CD4-positive, alpha-beta T cell treated with Interleukin-1 beta for 1 hour (primary cell): ENCODE data around the gene CEACAM19.
"Not testable (repeated sequence)": the region's sequence is repeated elsewhere in the genome, so short reads cannot be mapped to it uniquely, and the experiment has no call there.

Experiments used
- DNase-seq, 2 donors: peaks; one replicate each; pipeline ENCODE4 v3.0.0-alpha.2; 2020 to 2022

CEACAM19 gene

DNA sequence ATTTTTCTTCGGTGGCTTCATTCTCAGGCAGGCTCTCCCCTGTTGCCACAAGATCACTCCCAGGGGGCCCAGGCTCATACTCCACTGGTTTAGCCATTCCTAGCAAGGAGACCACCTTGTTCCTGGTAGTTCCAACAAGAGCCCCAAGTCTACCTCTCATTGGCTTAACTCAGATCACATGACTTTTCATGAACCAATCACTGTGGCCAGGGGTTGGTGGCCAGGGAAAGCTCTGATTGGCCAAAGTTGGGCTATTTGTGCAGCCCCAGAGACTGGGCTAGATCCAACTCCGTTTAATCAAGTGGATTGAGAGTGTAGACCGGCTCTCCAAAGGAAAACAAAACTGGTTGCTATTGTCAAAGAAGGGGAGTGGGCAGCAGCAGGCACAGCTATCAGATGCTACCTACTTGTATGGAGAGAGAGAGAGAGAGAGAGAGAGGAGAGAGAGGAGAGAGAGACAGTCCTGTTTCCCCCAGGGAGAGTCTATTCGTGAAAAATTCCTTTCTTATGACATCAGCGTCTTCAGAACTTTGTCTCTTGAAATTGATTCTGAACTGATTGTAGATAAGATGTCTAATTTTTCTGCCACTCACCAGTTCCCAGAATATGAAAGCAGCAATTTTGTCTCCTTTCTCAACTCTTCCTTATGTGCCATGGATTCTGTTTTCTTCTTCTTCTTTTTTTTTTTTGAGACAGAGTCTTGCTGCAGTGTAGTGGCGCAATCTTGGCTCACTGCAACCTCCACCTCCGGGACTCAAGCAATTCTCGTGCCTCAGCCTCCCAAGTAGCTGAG lies 5.9 kb downstream of the CEACAM19 start:
- no peak for DNase-seq

DNA sequence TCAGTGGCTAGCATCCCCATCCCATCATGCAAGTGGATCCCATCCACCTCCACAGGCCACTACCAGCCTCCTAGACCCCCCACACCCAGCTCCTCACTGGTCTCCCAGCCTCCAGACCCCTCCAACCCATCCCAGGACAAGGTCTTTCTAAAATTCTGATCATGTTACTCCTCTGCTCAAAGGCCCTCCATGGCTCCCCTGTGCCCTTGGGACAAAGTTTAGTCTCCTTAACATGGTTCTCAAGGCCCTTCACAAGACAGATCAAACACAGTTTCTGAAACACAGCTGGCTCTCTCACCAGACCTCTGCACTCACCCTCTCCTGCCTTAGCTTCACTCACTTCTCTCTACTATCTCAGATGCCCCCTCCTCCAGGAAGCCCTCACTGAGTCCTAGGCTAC lies 9.3 kb downstream of the CEACAM19 start:
- no peak for DNase-seq

DNA sequence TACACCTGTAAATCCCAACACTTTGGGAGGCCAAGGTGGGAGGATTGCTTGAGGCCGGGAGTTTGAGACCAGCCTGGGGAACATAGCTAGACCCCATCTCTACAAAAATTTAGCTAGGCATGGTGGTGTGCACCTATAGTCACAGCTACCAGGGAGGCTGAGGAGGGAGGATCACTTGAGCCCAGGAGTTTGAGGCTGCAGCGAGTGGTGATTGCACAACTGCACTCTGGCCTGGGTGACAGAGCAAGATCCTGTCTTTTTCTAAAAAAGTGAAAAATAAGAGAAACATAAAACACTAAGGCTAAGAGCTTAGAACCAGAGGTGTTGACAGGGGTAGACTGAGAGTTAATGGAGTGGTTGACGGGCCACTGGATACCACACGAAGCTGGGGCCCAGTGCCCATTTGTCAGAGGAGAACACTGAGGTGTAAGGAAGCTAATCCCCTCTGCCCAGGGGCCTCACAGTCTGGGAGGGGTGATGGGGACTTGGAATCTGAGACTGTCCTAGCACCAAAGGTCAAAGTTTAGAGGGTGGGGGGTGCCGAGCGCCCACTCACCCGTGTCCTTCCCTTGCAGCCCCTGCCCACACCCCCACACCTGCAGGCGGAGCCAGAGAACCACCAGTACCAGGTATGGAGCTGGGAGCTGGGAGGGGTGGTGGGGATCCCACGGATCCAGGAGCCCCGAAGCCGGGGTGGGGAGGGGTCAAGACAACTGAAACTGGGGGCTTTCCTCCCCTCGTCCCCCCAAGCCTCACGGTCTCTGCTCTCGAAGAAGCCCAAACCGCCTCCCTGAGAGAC lies 10.9 kb downstream of the CEACAM19 start:
- DNase-seq = no peak

DNA sequence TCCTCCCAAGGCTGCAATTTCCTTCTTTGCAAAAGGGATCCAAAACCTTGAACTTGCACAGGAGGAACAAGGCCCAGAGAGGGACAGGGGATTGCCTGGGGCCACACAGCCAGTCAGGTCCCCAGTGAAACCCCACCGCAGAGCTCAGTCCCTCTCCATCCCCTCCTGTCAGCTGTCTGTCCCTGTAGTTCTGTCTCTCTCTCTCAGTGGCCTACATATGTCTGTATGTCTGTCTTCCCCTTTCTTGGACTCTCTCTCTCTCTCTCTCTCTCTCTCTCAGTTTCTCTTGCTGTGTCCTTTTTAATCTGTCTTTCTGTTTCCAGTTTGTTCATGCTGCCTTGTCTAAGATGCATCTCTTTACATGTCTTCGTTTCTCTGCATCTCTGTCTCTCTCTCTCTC lies 11.5 kb downstream of the CEACAM19 start:
- DNase-seq = no peak

DNA sequence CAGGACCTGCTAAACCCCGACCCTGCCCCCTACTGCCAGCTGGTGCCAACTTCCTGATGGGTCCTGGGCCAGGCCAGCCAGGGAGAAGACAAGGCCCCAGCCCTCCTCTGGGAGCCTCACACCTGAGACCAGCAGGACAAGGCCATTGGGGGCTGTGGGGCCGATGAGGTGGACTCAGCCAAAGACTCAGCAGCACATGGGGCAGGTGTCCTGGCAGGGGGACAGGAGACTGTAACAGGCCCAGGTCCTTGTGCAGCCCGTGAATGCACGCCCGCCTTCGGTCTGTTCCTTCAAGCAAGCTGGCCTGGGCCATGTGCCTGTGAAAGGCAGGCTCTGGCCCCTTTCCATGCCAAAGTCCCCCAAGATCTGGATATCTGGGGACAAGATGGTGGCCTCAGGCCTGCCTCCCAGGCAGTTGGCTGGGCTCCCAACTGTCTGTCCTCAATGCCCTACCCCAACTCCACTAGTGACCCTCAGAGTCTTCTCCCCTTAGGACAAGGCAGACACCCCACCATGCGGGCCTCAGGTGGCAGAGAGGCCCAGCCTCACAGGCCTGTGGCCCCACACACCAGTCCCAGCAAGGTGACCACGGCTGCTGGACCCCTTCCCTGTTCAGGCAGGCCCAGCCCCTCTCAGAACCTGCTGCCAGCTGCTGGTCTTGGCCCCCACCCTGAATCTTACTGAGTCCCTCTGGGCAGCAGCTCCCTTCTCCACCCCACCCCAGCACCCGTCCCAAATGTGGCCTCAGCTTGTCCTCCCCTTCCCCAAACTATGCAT lies 12.3 kb downstream of the CEACAM19 start:
- DNase-seq = no peak

DNA sequence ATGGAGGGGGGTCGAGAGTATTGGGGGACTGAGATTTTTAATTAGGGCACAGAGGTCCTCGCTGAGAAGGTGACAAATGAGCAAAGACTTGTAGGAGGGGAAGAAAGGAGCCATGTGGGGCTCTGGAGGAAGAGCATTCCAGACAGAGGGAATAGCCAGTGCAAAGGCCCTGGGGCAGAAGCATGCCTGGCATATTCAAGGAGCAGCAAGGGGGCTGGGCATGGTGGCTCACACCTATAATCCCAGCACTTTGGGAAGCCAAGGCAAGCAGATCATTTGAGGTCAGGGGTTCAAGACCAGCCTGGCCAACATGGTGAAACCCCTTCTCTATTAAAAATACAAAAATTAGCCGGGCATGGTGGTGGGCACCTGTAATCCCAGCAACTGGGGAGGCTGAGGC lies 13.1 kb downstream of the CEACAM19 start:
- DNase-seq = not testable (repeated sequence)

DNA sequence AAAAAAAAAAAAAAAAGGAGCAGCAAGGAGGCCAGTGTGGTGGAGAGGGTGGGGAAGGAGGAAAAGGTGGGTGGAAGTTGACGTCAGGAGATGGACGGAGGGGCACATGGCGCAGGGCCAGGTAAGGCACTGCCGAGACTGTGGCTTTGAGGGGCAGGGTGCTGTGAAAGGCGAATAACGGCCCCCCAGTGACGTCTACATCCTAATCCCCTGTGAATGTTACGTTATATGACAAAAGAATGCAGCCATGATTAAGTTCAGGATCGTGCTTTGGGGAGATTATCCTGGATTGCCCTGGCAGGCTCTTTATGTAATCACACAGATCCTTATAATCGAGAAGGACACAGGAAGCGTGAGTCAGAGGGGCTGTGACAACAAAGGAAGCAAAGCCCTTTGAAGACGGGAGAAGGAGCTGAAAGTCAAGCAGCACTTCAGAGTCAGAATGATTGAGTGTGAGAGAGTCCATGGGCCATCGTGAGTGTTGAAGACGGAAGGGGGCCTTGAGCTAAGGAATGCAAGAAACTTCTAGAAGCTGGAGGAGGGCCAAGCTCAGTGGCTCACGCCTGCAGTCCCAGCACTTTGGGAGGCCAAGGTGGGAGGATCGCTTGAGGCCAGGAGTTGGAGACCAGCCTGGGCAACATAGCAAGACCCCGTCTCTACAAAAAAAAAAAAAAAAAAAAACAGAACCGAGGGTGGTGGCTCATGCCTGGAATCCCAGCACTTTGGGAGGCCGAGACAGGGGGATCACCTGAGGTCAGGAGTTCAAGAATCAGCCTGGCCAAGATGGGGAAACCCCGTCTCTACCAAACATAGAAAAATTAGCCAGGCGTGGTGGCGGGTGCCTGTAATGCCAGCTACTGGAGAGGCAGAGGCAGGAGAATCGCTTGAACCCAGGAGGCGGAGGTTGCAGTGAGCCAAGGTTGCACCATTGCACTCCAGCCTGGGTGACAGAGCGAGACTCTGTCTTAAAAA lies 13.9 kb downstream of the CEACAM19 start:
- DNase-seq = peak in 1 of 2 donors; percentile 22

DNA sequence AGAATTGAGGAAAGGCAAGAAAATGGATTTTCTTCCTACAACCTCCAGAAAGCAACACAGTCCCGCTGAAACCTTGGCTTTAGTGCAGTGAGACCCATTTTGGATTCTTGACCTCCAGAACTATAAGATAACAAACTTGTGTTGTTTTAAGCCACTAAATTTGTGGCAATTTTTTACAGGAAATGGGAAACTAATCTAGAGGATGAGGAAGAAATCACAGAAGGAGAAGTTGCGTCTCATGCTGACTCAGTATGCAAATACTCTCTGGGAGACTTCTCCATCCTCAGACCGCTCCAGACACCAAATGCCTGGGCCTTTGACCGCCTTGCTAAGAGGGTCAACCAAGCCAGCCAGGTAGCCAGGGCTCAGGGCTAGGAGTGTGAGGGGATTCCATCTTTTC lies 14.6 kb downstream of the CEACAM19 start:
- DNase-seq = peak in 1 of 2 donors; percentile 30

DNA sequence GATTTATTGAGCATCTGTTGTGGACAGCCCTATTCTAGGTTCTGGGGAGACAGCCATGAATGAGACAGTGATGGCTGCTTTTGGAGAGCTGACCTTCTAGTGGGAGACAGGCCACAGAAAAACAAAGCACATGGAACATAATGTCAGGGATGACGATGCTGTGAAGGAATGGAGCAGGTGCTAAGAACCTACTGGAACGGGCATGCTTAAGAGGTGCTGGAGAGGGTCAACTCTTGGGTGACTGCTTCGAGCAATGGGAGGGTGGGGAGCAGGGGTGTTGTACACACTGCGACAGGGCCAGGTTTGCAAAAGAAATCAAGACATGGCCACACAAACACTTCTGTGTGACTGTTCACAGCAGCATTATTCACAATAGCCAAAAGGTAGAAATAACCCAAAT lies 15.6 kb downstream of the CEACAM19 start:
- no peak for DNase-seq

DNA sequence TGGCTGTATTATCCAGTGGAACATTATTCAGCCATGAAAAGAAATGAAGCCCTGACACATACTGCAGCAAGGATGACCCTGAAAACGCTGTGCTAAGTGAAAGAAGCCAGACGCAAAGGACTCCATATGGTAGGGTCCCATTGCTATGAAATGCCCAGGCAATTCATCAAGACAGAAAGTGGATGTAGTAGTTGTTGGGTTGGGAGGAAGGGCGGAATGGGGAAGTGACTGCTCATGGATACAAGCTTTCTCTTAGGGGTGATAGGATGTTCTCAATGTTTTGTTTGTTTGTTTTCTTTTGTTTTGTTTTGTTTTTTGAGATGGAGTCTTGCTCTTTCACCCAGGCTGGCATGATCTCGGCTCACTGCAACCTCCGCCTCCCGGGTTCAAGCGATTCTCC lies 16.6 kb downstream of the CEACAM19 start:
- DNase-seq = no peak

DNA sequence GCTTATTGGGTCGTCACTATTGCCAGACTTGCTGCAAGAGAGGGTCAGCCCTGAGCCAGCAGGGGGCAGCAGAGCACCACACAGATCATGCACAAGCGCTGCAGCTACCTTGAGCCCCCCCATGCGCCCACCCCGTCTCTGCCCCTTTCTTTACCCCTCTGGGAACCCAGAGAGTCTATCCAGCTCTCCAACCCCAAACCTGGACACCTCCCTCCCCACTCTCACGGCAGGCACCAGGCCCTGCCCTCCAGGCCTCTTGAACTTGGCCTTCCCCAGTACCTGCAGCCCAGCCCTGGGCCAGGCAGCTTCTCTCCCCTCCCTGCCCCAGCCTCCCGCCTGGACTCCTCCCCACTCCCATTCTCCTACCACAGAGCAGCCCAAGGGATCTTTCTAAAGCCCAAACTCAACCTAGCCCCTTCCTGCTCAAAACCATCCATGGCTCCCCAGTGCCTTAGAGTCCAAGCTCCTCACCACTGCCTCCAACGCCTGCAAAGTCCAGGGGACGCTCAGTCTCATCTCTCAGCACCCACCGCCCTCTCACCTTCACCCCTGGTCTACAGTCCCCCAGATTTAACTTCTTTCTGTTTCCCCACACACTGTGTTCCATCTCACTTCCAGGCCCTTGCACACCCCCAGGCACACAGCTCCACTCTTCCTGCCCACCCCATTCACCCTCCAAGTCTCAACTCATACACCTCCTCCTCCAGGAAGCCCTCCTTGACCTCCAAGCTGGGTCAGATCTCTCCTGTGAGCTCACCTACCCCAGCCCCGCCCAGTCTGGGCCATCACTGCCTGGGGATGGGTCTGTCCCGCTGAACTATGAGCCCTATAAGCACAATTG lies 18.2 kb downstream of the CEACAM19 start:
- DNase-seq = peak; percentile 72 to 77

DNA sequence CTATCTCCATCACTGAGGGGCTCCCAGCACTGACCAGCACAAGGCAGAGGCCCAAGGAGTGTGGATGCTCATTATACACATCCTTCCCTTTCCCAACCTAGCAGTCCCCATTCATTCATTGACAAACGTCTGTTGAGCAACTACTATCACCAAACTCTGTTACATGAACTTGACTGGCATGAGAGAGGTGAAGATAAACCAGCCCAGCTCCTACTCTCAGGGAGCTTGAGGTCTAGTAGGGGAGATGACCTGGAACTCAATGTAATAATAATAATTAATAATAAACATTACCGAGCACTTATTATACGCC lies 18.8 kb downstream of the CEACAM19 start:
- no peak for DNase-seq

DNA sequence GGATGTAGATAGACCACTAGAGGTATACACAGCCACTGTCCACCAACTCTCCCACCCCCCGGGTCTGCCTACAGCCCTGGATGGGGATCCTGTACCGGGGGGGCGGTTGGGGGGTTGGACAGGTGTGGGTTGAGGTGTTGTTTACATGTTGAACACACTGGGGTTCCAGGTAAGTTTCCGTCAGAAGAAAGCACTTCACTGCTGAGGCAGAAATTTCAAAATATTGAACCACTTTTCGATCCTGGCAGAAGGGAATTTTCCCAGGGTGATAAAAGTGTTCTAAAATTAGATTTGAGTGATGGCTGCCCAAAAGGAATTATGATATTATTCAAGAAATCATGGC lies 21.1 kb downstream of the CEACAM19 start:
- DNase-seq = no peak

DNA sequence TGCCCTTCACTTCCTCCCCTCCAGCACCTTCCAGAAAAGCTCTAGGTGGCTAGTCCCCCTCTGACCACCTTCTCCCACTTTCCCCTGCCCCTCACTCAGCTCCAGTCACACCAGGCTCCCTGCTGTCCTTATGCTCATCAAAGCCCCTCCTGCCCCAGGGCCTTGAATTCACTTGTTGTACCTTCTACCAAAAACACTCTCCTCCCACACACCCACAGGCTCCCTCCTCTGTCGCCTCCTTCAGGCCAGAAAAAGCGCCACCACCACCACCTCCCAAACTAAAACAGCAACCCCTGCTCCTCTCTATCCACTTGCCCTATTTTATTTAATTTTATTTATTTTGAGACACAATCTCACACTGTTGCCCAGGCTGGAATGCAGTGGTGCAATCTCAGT lies 22.9 kb downstream of the CEACAM19 start:
- peak; percentile 26 to 35 for DNase-seq

DNA sequence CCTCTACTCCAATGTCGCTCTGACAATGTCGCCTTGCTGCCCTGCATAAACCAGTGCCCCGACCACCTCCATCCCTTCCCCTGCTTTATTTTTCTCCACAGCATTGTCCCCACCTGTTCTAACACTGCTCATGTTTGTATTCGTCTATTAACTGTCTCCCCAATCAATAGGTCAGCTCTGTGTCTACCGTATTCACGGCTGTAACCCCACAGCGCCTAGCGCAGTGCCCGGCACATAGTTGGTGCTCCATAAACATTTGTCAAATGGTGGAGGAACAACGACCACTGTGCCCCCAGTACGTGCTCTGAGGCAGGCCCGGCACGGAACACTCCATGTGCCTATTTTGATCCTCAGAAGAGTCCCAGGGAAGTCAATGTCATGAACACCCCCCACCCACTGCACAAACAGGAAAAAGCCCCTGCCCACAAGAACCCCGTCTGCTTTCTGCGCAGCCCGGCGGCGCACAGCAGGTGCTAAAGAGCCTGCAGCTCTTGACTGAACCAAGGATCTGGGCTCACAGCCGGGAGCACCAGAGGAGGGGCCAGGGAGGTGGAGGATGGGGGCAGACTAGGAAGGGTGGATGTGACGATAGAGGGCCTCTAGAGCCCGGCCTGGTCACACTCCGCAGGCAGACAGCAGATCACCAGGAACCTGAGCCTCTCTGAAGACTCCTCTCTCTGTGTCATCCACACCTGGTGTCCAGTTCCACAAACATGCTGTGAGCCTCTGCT lies 25.8 kb downstream of the CEACAM19 start:
- DNase-seq = no peak

DNA sequence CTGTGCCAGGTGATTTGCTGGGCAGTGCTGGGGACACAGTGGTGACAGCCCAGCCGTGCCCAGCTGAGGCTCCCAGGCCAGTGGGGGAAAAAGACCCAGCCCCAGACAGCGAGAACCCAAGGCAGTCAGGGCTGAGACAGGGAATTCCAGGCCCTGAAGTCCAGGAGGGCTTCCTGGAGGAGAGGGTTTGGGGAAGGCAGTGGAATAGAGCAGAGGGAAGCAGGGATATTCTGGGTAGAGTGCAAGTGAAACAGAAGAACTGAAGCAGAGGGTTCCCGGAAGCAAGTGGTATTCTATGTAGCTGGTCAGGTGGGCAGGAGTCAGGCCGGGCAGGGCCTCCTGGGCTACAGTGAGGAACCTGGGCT lies 26.4 kb downstream of the CEACAM19 start:
- DNase-seq = no peak

DNA sequence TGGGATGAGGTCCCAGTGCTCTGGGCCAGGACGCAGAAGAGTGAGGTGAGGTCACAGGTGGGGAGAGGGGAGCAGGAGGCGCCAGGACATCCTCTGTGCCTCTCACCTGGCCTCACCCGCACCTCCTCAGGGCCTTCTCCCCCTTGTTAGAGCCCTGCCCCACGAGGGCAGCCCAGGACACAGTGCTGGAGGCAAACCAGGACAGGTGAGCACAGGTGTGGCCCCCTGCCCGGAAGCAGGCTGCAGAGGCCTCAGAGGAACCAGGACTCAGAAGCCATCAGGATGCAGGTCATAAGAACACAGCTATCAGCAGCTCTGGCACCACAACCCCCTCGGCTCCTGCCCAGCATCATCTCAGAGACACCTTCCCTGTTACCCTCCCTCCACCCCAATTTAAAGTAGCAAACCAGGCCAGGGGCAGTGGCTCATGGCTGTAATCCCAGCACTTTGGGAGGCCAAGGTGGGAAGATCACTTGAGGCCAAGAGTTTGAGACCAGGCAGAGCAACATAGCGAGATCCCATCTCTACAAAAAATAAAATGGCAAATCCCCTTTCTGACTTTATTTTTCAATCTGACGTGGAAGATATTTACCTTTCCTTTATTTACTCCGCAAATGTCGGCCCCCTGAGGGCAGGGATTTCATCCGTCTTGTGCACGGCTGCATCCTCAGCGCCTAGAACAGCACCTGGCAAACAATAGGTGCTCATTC lies 27.4 kb downstream of the CEACAM19 start, which contains the start of gene CEACAM16:
CEACAM16 (plus strand) TSS at position 660 of the 710 bp plus-strand sequence. CDS start 2,306 bp downstream, outside the sequence.
- no peak for DNase-seq

DNA sequence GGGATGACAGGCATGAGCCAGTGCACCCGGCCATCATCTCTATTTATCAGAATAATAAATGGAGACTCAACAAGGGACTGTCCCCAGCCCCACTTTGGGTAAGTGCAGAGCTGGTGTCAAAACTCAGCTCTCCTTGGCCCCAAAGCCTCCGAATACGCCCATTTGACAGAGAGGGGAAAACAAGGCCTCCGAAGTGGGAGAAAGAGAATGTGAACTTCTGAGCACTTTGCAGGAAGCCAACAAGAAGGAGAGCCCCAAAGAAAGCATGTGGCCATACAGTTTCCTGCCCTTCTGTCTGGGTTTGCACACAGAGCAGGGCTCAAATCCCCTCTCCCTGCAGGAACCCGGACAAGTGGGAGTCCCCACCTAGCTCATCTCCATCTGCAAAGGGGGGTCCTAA lies 29.3 kb downstream of the CEACAM19 start:
- no peak for DNase-seq

DNA sequence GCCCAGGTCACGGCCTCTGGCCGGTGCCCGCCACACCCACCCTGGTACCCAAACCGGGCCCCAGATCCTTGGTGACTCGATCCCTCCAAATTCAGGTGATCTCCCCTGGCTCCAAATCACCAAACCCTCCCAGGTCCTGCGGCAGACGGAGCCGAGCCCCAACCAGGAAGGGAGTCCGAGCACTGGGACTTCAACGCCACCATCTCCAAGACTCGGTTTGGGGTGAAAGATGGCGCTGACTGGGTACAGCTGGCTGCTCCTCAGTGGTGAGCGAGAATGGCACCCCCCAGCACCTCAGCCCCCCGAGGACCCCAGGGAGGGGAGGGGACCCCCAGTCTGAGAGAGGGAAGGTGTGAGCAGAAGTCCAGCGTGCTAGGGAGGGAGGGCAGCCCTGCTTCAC lies 29.9 kb downstream of the CEACAM19 start:
- DNase-seq = no peak

DNA sequence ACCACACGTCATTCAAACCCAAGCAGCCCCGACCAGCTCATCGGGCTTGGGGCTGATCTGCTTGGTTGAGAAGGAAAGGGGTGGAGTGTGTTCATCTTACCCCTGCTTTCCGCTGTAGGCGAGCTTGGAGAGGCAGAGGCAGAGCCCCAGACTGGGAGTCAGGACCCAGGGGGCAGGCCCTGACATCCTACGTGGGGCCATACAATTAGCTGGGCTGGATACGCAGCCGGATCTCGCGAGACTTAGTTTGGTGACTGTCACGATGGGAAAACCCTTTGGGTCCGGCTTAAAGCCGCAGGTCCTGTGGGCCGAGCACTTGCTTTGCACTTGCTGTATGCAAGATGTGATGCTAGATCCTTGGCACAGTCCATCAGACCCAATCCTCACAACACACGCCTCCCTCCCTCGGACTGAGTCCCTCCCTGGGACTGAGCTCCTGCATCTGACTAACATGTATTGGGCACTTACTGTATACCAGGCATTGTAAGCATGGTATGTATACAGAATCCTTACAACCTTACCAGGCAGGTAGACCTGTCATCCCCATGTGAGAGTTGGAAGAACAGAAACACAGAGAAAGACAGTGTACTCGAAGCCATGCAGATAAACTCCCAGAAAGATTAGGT lies 31.4 kb downstream of the CEACAM19 start:
- DNase-seq = no peak
